OCI-LY7 (cell line): ENCODE data around the gene TMEM119. TPM values are rescaled to one million over a fixed set of nuclear protein-coding genes. Genes with fewer than 3 reads are reported as not detected.

Experiments used
- BruUV-seq: library from RNA; stranded (reverse); fragments of 400-500 nt; replicated peaks from 2 replicates; lab custom pipeline; 2021; lab: Mats Ljungman, UMichigan
- CTCF ChIA-PET: fragments of 300-600 bp; sonication (Branson Sonifier 250); formaldehyde crosslinking; loops from one replicate; lab custom pipeline; 2022; ENCODE audit warnings: antibody characterized with exemption; ENCODE audit not compliant: unreplicated experiment; lab: Charles Lee
- POLR2A ChIA-PET: fragments of 300-600 bp; sonication (Branson Sonifier 250); formaldehyde crosslinking; loops from one replicate; lab custom pipeline; 2022; ENCODE audit warnings: antibody characterized with exemption; lab: Charles Lee
- DNase-seq: peaks from one replicate; pipeline ENCODE4 v3.0.0-alpha.2; 2015; ENCODE audit warnings: low spot score
- H2AFZ ChIP-seq: fragments of 200-600 bp; sonication (generic), shearing (Covaris generic); 2 replicates; pipeline ENCODE4 v1.6.1; 2014; ENCODE audit warnings: mild to moderate bottlenecking, antibody characterized with exemption, low read length, moderate library complexity
- H3K27ac ChIP-seq: fragments of 200-600 bp; sonication (generic); 2 replicates; pipeline ENCODE4 v1.5.1; 2014; ENCODE audit warnings: mixed run types, low read depth, mild to moderate bottlenecking, moderate library complexity, low read length, inconsistent platforms; ENCODE audit not compliant: poor library complexity, severe bottlenecking
- H3K36me3 ChIP-seq: fragments of 200-600 bp; sonication (generic); 2 replicates; pipeline ENCODE4 v1.6.1; 2014; ENCODE audit warnings: mild to moderate bottlenecking, antibody characterized with exemption, low read length, moderate library complexity, mixed read lengths; ENCODE audit not compliant: insufficient read depth
- H3K4me1 ChIP-seq: fragments of 200-600 bp; sonication (generic); 2 replicates; pipeline ENCODE4 v1.5.1; 2014; ENCODE audit warnings: mild to moderate bottlenecking, low read length; ENCODE audit not compliant: insufficient read depth, poor library complexity, severe bottlenecking
- H3K4me2 ChIP-seq: fragments of 200-600 bp; sonication (generic); 2 replicates; pipeline ENCODE4 v1.6.1; 2014; ENCODE audit warnings: mild to moderate bottlenecking, low read length
- H3K4me3 ChIP-seq: fragments of 200-600 bp; sonication (generic); 2 replicates; pipeline ENCODE4 v1.5.1; 2014; ENCODE audit warnings: mild to moderate bottlenecking, low read depth, low read length; ENCODE audit not compliant: poor library complexity, severe bottlenecking
- H3K79me2 ChIP-seq: fragments of 200-600 bp; sonication (generic); 2 replicates; pipeline ENCODE4 v1.6.1; 2016; ENCODE audit warnings: low read depth, mild to moderate bottlenecking, low read length, moderate library complexity, mixed read lengths; ENCODE audit not compliant: insufficient read depth
- H3K9me2 ChIP-seq: fragments of 200-600 bp; sonication (generic); 2 replicates; pipeline ENCODE4 v1.6.1; 2016; ENCODE audit warnings: mild to moderate bottlenecking, low read length, mixed read lengths; ENCODE audit not compliant: insufficient read depth
- H3K9me3 ChIP-seq: fragments of 200-600 bp; sonication (generic); 2 replicates; pipeline ENCODE4 v1.6.1; 2014; ENCODE audit warnings: mild to moderate bottlenecking, mixed run types, low read length, mixed read lengths
- H4K20me1 ChIP-seq: fragments of 200-600 bp; sonication (generic); 2 replicates; pipeline ENCODE4 v1.6.1; 2014; ENCODE audit warnings: mild to moderate bottlenecking, antibody characterized with exemption, low read length, moderate library complexity, mixed read lengths; ENCODE audit not compliant: insufficient read depth
- CTCF ChIP-seq: fragments of 200-600 bp; sonication (generic); conservative IDR thresholded peaks from 2 replicates; pipeline ENCODE4 v1.5.1; 2014; ENCODE audit warnings: mild to moderate bottlenecking, antibody characterized with exemption, low read length, moderate library complexity, mixed read lengths
- EZH2phosphoT487 ChIP-seq: fragments of 200-600 bp; sonication (generic); IDR thresholded peaks from 2 replicates; pipeline ENCODE4 v1.6.1; 2018; ENCODE audit warnings: low read depth, borderline replicate concordance, mild to moderate bottlenecking, mixed run types, antibody characterized with exemption, low read length, moderate library complexity, mixed read lengths
- intact Hi-C: fragments of 100-400 bp; cut with micrococcal nuclease; formaldehyde crosslinking; loops from one replicate; pipeline ENCODE4 v1.10.0; 2022; ENCODE audit not compliant: unreplicated experiment
- total RNA-seq, 2 experiments: library from RNA; depleted of rRNA in 1 of 2; stranded (reverse); fragments of >200 nt in 1 of 2; shearing (Covaris generic) in 1 of 2; gene quantifications; 2 replicates each; pipeline ENCODE4 v1.2.3, GENCODE V29; 2014 to 2022

TMEM119 gene
- total RNA-seq, 2 experiments from 2014 or later: not detected

- H3K27ac ChIP-seq: no peak overlapping the region
Measured at GRCh38 chr12:108627134-108627920, 29.4 kb upstream of the TMEM119 start.

GRCh38 chr12:108625228-108625627 is 27.3 kb upstream of the TMEM119 start:
- TF ChIP-seq EZH2phosphoT487 (no peak), CTCF (no peak)
- H3K27ac ChIP-seq: no peak overlapping the region
- no peaks in the 10 kb centered on the region for H3K9me2 ChIP-seq
- no peak overlapping the region for H3K4me3 ChIP-seq
- intact Hi-C loops: no loop called here
- POLR2A ChIA-PET: no interaction called here
- H3K36me3 ChIP-seq: peaks cover 28% of the 10 kb centered on the region
- CTCF ChIA-PET: no interaction called here
- no peaks in the 10 kb centered on the region for H3K79me2 ChIP-seq
- H4K20me1 ChIP-seq: no peaks in the 10 kb centered on the region
- H3K4me2 ChIP-seq: no peak overlapping the region
- no peak overlapping the region for H2AFZ ChIP-seq
- no peak for DNase-seq
- no peaks in the 10 kb centered on the region for H3K9me3 ChIP-seq
- peaks cover 54% of the 10 kb centered on the region for H3K4me1 ChIP-seq
- BruUV-seq: no TSS peak

More at GRCh38 chr12:108627134-108627920, 29.4 kb upstream of the TMEM119 start:
- POLR2A ChIA-PET: interaction anchor here (0.6 to 17.7 kb wide), 7 partner anchors 10 to 116 kb away, joined by 3 to 309 read pairs (median 3); partner anchors contain the start of genes ISCU and SART3
- Histone ChIP-seq H3K4me2 (0 out of 2 replicates have a peak overlapping the region, but pooled peaks have one; percentile 12), H3K4me3 (no peak overlapping the region), H3K4me1 (peaks cover 68% of the 10 kb centered on the region), H4K20me1 (no peaks in the 10 kb centered on the region), H2AFZ (no peak overlapping the region), H3K9me2 (no peaks in the 10 kb centered on the region), H3K9me3 (no peaks in the 10 kb centered on the region), H3K79me2 (peaks cover under 1% of the 10 kb centered on the region; the same call in 1 of the 2 replicates), H3K36me3 (peaks cover 18% of the 10 kb centered on the region)
- CTCF ChIA-PET: interaction anchor here (1.3 kb wide), 1 partner anchor 10 kb away, joined by 3 read pairs; no protein-coding TSS in a partner anchor
- no TSS peak for BruUV-seq
- DNase-seq: no peak
- TF ChIP-seq EZH2phosphoT487: no peak
- TF ChIP-seq CTCF: no peak
- intact Hi-C loops: no loop called here

GRCh38 chr12:108623577-108623976 is 25.7 kb upstream of the TMEM119 start:
- no peak for DNase-seq
- Histone ChIP-seq H4K20me1 (no peaks in the 10 kb centered on the region), H3K9me3 (no peaks in the 10 kb centered on the region), H3K4me1 (peaks cover 40% of the 10 kb centered on the region), H3K4me2 (no peak overlapping the region), H2AFZ (no peak overlapping the region), H3K79me2 (no peaks in the 10 kb centered on the region), H3K36me3 (peaks cover 28% of the 10 kb centered on the region), H3K4me3 (no peak overlapping the region), H3K9me2 (no peaks in the 10 kb centered on the region), H3K27ac (no peak overlapping the region)
- POLR2A ChIA-PET: no interaction called here
- CTCF ChIA-PET: no interaction called here
- no peak for TF ChIP-seq CTCF
- no peak for TF ChIP-seq EZH2phosphoT487
- no TSS peak for BruUV-seq
- intact Hi-C loops: no loop called here
